Esophagus muscularis mucosa (tissue), 4 donors: ENCODE results near the gene DIDO1.
"Not testable (repeated sequence)": the region's sequence is repeated elsewhere in the genome, so short reads cannot be mapped to it uniquely, and the experiment has no call there.

Experiments
- EP300 ChIP-seq: sonication (generic); formaldehyde crosslinking; IDR thresholded peaks from one replicate; pipeline ENCODE4 v1.6.1; 2017; ENCODE audit warnings: antibody characterized with exemption
- POLR2A ChIP-seq: fragments of 450-650 bp; IDR thresholded peaks from one replicate; pipeline ENCODE4 v1.6.1; 2017; ENCODE audit warnings: antibody characterized with exemption, moderate library complexity, mild to moderate bottlenecking, low read depth
- POLR2AphosphoS5 ChIP-seq, 2 donors: sonication (generic); formaldehyde crosslinking; IDR thresholded peaks; one replicate each; pipeline ENCODE4 v1.6.1; 2017; ENCODE audit warnings: antibody characterized with exemption in 2 of 2
- TF ChIP-seq, protein P1 (sequence below), 3 experiments: fragments of 200-600 bp in 2 of 3; fragments of 450-650 bp in 1 of 3; sonication (generic) in 2 of 3; IDR thresholded peaks; one replicate each; pipeline ENCODE4 v1.5.1; 2017 to 2019; ENCODE audit warnings: antibody characterized with exemption in 3 of 3, mild to moderate bottlenecking in 2 of 3, moderate library complexity in 1 of 3

DNA sequence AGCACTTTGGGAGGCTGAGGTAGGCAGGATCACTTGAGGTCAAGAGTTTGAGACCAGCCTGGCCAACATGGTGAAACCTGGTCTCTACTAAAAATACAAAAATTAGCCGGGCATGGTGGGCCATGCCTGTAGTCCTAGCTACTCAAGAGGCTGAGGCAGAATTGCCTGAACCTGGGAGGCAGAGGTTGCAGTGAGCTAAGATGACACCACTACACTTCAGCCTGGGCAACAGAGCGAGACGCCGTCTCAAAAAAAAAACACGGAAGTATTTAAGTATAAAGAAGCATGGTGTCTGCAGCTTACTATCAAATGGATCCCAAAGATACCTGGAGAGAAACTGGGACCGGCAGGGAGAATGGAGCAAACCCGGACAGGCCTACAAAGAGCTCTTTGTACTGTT lies 77.4 kb downstream of the DIDO1 start:
- TF ChIP-seq, protein P1, sequence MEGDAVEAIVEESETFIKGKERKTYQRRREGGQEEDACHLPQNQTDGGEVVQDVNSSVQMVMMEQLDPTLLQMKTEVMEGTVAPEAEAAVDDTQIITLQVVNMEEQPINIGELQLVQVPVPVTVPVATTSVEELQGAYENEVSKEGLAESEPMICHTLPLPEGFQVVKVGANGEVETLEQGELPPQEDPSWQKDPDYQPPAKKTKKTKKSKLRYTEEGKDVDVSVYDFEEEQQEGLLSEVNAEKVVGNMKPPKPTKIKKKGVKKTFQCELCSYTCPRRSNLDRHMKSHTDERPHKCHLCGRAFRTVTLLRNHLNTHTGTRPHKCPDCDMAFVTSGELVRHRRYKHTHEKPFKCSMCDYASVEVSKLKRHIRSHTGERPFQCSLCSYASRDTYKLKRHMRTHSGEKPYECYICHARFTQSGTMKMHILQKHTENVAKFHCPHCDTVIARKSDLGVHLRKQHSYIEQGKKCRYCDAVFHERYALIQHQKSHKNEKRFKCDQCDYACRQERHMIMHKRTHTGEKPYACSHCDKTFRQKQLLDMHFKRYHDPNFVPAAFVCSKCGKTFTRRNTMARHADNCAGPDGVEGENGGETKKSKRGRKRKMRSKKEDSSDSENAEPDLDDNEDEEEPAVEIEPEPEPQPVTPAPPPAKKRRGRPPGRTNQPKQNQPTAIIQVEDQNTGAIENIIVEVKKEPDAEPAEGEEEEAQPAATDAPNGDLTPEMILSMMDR (IDR thresholded peaks at IDR 0.05), result not testable (repeated sequence)
- TF ChIP-seq POLR2A; POLR2AphosphoS5 (IDR thresholded peaks at IDR 0.05); EP300: not testable (repeated sequence)
